MM.1S (cell line): ENCODE data around the gene MRPL16.

ENCODE experiments used
- CTCF ChIP-seq: fragments of 300-600 bp; sonication (generic); IDR thresholded peaks from 2 replicates; pipeline ENCODE4 v1.5.1; 2016; ENCODE audit warnings: antibody characterized with exemption, low read length, mixed read lengths
- EZH2 ChIP-seq: fragments of 300-600 bp; sonication (generic); optimal IDR thresholded peaks from 2 replicates; pipeline ENCODE3; 2017; ENCODE audit warnings: low read depth, mild to moderate bottlenecking, antibody characterized with exemption, low read length, mixed read lengths
- EZH2phosphoT487 ChIP-seq: fragments of 300-600 bp; sonication (generic); IDR thresholded peaks from 2 replicates; pipeline ENCODE4 v1.6.1; 2018; ENCODE audit warnings: antibody characterized with exemption, low read length

GRCh38 chr11:59822989-59823566 is 12.5 kb upstream of the MRPL16 start:
- peak; percentile 74 for TF ChIP-seq CTCF
- no peak for TF ChIP-seq EZH2
- TF ChIP-seq EZH2phosphoT487, result no peak
